Posterior cingulate gyrus (tissue), 11 donors: Measurements from ENCODE around the gene CKB.
"Not testable (repeated sequence)": the region's sequence is repeated elsewhere in the genome, so short reads cannot be mapped to it uniquely, and the experiment has no call there.

Source experiments
- DNase-seq, 10 donors: peaks; one replicate each; pipeline versions ENCODE4 v3.0.0 to v3.0.0-alpha.2; 2020 to 2021; ENCODE audit warnings: mixed read lengths in 3 of 10
- intact Hi-C: fragments of 100-400 bp; cut with DNase I; formaldehyde crosslinking; loops from one replicate; pipeline ENCODE4 v1.15.1; 2023

Gene CKB

DNA sequence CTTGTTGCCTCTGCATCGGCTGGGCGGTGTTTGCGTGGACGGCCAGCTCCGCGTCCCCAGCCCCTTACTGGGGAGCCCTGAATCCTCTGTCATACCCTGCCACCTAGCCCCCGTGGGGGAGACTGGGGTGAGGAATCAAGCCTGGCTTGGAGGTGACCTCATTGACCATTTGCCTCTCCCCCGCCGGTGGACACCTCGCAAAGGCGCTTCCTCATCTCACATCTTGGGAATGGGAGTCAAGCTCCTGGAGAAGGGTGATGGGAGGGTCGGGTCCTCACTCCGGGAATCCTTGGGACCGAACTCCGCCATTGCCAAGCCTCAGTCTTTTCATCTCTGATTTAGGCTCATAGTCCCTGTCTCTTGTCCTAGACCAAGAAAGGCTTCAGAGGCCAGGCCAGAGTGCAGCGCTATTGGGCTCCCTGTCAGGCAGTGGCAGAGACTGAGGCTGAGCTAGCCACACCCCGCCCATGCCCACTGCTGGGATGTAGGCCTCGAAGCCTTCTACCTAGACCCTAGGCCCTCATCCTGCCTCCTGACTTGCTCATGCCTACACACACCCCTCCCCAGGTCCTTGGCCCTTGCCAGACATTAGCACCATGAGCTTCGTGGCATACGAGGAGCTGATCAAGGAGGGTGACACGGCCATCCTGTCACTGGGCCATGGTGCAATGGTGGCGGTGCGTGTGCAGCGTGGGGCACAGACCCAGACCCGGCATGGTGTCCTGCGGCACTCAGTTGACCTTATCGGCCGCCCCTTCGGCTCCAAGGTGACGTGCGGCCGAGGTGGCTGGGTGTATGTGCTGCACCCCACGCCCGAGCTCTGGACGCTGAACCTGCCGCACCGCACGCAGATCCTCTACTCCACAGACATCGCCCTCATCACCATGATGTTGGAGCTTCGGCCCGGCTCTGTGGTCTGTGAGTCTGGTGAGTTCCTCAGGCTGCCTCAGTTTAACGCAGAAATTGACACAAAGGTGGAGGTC, 7.0 kb upstream of the CKB start:
- no peak for DNase-seq
- intact Hi-C loops, result loop anchor here (2.0 kb wide), 1 partner anchor 13 kb away; no protein-coding TSS in a partner anchor

DNA sequence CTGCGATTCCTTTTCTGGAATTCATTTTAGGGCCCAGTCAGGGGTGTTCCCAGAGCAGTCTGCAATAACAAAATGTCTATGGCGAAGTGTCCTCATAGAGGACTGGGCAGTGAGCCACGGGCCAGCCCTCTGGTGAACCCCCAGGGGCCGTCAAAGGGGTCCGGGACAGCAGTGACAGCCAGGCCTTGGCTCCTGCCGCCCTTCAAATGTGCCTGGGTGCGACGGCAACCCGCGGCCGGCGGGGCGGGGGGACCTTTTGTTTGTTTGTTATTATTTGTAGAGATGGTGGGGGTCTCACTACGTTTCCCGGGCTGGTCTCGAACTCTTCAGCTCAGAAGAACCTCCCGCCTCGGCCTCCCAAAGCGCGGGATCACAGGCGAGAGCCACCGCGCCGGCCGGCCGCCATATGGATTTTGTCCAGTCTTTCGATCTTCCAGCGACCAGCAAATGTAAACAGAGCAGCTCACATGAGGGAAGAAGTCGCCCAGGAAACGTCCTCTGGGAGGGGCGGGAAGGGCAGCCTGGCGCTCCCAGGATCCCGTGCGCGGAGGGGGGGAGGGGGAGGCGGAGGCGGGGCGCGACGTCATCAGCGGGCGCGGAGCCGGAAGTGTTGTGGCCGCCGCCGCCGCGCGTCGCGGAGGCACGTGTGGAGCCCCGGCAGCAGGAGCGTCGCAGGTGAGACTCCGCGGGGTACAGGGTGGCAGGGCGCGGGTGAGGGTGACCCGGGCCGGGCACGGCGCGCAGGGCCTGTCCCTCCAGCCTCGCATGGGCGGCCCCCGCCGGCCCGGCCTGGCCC, 6.2 kb upstream of the CKB start, which contains the start of gene TRMT61A:
Gene TRMT61A (plus strand): TSS at position 610 of the 796 bp plus-strand sequence. CDS start 783 bp downstream, outside the sequence.
- intact Hi-C loops, result loop anchor here (2.0 kb wide), 1 partner anchor 14 kb away; no protein-coding TSS in a partner anchor
- DNase-seq, result peak; percentile 79 to 97 (median 84)

DNA sequence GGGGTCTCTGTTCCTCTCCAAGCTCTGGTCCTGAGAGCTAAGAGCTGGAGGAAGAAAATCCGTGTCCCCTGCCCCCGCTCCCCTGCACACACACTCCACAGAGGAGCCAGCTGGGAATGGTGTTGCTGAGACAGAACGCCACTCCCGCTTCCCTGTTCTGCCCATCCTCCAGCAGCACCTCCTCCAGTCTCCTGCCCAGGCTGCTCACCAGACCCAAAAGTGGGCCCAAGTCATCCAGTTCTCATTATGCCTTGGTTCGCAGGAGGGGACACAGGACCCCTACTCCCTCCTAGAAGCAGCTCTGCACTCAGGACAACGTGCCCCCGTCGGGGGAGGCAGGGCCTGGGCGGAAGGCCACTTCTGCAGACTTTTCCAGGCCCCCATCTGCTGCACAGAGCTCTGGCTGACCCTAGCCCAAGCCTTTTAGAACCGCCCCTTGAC, 5.5 kb upstream of the CKB start:
- DNase-seq, result peak in 5 of 10 donors; percentile 62 to 94 (median 90)

DNA sequence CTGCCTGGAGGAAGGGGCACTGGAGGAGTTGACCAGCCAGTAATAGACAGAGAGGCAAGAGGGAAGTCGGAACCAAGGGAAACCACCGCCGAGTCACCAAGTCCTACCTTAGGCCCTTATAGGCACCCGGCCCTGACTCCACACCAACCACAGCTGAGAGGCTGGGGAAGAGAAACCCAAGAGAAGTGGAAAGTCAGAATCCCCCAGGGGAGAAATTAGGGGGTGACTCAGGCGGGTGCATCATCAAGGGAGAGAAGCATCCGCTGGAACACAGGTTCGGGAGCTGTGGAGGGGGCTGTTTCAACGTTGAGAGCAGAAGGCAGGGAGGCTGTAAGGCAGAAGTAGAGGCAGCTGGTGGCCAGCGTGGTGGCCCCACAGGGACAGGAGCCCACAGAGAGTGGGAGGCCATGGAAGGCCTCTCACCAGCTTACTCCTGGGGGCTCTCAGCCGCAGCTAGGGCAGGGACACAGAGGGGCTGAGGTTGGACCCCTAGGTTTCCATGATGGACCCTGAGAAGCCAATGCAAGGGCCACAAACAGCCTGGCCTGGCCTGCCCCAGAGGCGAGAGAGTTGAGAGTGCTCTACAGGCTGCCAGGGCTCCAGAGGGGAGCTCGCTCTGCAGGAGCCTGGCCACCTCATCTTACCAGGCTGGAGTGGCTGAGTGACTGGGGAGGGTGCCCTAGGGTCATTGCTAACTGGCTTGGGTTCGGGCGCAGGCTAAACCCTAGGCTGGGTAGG, 4.9 kb upstream of the CKB start:
- intact Hi-C loops, result loop anchor here (2.0 kb wide), 1 partner anchor 15 kb away; no protein-coding TSS in a partner anchor
- peak in 1 of 10 donors; percentile 72 for DNase-seq

More for the DNA sequence above, 5.5 kb upstream of the CKB start:
- intact Hi-C loops, result loop anchor here (2.0 kb wide), 1 partner anchor 15 kb away; no protein-coding TSS in a partner anchor

DNA sequence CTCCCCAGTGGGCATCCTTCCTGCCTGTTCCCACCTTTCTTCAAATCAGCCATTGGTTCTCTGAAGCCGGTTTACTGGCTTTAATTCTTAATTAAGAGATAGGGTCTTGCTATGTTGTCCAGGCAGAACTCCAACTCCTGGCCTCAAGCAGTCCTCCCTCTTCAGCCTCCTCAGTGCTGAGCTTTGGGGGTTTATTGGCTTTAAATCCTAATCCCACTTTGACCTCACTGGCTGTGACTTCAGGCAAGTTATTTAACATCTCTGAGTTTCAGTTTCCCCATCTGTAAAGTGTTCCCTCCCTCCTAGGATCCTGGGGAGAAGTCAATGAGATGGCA, 4.3 kb upstream of the CKB start:
- DNase-seq, result no peak
- intact Hi-C loops, result no loop called here

DNA sequence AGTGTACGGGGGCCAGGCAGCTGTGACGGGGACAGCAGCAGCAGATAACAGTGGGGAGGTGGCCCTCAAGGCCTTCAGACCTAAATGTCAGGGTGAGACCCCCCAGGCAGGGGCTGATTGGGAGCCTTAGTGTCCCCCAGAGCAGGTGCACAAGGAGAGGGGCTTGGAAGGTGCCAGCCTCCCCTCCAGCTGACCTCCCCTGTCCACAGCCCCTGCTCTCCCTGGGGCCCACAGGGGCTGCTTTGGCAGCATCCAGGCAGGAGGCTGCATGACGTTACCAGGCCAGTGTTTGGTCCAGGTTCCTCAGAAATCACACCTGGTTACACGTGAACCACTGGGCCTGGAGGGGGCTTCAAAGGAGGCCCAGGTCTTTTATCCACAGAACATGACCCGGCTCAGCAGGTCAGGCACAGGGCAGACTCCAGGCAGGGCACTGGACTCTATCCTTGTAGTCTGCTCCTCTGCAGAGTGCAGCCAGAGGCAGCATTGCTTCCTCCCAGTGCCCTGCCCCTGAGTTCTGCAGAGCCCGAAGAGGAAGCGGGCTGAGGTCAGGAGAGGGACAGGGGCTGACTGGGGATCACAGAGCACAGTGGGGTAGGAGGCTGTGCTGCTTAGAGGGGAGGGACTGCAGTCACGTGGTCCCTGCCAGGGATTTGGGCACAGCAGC, 3.8 kb upstream of the CKB start:
- no peak for DNase-seq
- intact Hi-C loops, result no loop called here

DNA sequence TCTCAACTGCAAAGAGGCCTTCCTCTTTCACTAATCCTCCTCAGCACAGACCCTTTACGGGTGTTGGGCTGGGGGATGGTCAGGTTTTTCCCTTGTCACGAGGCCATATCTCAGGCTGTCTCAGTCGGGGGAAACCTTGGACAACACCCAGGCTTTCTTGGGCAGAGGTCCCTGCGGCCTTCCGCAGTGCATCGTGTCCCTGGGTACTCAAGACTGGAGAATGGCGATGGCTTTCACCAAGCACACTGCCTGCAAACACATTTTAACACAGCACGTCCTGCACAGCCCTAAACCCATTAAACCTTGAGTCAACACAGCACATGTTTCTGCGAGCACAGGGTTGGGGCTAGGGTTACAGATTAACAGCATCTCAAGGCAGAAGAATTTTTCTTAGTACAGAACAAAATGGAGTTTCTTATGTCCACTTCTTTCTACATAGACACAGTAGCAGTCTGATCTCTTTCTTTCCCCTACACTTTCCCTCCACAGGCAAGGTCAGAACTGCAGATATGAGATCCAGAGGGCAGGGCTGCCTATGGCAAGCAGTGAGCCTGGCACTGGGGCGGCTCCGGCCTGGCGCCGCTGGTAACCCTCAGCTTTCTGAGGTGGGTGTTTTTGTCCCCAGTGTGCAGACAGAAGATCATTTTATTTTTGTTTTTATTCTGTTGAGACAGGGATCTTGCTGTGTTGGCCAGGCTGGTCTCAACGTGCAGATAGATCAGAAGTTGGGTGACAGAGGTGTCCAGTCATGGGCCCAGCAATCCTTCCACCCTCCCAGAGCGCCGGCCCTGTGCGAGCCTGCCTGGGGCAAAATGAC, 3.0 kb upstream of the CKB start:
- DNase-seq, intact Hi-C loops: not testable (repeated sequence)

DNA sequence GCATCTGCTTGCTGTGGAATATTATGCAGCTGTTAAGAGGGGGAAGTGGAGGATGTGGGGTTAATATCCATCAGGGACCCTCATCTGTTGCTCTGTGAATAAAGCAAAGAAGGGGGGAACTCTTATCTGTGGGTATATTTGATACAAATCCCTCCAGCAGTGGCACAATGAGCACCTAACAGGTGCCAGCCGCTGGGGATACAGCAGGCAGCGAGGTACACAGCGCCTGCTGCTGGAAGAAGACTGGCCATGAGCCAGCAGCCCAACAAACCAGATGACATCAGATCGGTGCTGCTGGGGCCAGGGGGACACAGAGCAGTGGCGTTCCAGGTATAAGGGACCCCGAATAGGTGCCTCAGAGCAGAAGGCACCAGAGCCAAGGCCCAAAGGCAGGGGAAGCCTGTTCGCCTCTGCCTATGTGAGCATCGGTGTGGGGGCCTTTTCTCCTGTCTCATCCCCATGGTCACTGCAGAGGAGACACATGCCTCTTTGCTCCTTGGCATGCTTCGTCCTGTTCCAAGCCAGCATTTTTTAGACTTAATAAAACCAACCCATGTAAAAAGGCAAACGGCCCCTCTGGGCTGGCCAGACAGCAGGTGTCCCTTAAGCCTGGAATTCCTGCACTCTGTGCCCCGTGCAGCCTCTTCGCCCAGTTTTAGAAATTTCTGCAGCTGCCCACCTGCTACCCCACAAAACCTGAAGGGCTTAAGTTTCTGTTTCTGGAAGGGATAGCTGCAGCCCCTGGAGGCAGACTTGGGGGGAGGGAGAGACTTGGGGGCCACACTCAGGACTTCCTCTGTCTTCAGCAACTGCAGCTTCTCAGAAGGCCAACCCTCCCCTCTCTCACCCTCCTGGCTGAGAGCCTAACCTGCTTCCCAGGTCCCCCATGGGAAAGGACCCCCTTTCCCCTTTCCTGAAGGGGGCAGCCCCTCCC, 1.6 kb upstream of the CKB start:
- no peak for DNase-seq
- intact Hi-C loops, result no loop called here

DNA sequence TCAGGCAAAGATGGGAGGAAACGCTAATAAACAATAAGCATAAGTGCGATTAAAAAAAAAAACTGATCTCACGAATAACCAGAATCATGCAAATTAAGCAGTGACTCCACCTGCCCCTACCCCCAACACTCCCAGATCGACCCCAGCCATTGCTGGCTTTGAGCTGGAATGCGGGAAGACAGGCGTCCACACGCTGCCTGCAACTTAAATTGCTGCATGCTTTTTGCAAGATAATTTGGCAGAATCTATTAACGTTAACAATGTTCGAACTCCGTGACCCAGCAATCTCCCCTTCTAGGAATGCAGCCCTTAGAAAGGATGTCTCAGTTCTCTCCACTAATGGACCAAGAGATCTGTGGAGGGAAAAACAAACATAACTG, 935 bp upstream of the CKB start:
- intact Hi-C loops, result no loop called here
- no peak for DNase-seq

DNA sequence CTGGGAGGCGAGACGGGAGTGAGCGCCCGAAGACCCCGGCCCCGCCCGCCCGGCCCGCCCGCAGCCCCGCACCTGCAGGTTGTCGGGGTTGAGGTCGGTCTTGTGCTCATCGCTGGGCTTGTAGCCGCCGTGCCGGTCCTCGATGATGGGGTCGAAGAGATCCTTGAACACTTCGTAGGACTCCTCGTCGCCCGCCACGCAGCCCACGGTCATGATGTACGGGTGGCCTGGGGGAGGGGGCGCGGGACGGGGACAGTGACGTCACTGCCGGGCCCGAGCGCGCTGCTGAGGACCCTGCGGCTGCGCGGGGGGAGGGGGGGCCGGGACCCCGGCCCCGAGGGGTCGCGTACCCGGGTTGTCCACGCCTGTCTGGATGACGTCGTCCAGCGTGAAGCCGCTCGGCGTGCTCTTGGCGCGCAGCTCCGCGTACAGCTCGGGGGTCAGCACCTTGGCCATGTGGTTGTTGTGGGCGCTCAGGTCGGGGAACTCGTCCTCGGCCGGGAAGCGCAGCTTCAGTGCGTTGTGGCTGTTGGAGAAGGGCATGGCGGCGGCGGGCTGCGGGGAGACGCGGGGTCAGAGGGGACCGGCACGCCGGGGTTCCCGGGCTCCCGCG, 573 bp downstream of the CKB start:
- DNase-seq, result peak in 4 of 10 donors; percentile 22 to 87 (median 76)
- intact Hi-C loops, result no loop called here

DNA sequence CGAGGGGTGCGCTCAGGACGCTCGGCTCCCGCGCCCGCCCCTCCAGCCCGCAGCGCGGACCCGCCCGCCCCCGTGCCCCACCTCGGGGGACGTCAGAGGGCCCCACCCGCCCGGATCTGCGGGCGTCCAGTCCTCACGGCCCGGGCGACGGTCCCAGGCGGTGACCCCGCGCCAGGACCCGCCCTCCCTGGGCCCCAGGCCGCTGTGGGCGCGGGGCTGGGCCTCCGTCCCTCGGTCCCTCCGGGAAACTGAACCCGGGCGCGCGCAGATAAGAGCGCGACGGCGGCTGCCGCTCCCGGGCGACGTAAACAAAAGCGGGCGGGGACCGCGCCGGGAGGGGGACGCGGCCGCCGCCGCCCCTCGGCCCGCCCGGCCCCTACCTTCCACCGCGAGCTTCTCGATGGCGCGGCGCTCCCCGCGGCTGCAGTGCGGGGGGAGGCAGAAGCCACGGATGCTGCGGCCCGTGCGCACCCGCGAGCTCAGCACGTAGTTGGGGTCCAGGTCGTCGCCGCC, 1.1 kb downstream of the CKB start:
- peak in 5 of 10 donors; percentile 30 to 85 (median 69) for DNase-seq

DNA sequence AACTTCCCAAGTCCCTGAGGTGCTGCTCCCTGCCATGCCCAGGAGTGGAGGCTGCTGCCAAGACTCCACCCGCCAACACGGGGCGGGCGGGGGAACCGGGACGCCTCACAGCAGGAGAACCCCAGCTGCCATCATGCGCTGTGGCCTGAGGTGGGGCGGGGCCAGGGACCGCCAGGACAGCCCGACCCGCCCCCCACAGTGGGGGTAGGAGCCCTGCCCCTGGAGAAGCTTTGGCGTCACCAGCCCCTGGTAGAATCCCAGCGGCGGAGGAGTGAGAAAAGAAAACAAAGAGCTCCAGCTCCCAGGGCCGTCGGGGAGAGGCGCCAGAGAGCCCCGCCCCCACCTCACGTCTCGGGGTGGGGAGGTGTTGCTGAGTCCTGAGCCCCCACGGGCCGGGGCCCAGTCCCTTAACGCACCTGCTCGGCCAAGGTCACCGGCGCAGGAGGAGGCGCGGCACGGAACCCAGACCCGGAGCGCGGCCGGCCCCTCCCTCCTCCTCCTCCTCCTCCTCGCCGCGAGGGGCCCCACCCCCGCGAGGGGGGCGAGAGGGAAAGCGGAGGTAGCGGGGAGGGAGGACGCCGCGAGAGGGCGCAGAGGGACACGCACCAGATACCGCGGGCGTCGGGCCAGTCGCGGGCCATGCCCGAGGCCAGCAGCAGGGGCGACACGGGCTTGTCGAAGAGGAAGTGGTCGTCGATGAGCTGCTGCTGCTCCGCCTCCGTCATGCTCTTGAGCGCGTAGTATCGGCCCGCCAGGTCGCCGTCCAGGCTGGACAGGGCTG, 1.8 kb downstream of the CKB start:
- peak in 9 of 10 donors; percentile 67 to 97 (median 81) for DNase-seq
- intact Hi-C loops, result no loop called here

More for the DNA sequence above, 1.1 kb downstream of the CKB start:
- intact Hi-C loops, result no loop called here

DNA sequence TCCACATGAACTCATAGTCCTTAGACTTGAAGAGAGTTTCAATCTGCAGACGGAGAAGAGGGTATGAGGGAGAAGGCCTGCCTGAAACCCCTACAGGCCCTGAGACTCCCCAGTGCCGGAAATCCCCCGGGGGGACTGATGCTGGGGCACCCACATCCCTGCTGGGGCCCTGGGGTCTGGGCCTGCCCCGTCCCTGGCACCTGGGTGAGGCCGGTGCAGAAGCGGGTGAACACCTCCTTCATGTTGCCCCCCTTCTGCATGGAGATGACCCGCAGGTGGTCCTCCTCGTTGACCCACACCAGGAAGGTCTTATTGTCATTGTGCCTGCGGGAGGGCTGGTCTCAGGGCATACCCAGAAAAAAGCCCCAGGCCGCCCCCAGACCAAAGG, 2.4 kb downstream of the CKB start:
- intact Hi-C loops, result no loop called here

DNA sequence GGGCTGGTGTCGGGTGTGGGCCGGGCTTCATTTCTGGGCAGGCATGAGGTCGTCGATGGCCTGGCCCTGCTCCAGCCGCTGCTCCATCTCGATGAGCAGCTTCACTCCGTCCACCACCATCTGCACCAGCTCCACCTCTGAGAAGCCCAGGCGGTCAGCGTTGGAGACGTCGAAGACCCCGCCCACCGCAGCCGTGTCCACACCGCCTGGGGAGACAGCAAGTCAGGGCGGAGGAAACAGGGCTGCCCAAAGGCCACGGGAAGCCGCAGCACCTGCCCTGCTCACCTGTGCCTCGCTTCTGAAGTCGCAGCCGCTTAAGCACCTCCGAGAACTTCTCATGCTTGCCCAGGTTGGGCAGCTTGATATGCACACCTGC, 2.8 kb downstream of the CKB start:
- peak in 6 of 10 donors; percentile 22 to 89 (median 56) for DNase-seq
- intact Hi-C loops, result no loop called here

More for the DNA sequence above, 2.4 kb downstream of the CKB start:
- peak in 2 of 10 donors; percentile 27 to 80 for DNase-seq

DNA sequence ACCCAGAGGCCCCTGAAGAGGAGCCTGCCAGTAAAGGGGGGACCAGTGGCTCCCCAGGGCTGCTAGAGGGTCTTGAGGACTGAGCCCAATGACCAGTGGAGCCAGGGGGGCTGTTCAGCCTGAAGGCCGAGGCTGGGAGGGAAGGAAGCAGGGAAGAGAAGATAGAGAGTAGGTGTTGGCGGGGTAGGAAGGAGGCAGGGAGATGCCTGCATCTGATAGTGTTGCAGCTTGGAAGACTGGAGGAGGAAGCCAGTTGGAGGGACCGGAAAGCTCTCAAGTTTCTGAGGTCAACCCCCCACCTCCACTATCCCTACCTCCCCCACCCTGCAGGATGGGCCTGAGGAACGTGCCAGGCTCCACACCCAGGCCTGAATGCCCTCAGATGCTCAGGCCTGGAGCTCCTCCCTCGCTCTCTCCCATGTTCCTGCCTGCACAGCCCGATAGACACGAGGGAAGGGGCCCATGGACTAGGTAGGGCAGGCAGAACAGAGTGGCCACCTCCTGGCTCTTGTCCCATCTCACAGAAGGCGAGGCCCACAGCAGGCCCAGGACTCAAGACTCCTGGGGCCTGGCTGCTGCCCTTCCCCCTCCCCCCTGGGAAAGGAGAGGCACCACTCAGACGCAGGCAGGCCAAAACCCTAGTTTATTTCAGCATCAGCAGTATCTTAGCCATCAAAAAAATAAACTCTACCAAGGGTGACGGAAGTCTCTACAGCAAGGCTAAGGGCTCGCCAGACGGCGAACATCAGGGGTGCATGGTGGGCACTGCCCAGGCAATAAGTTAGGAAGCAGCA, 3.4 kb downstream of the CKB start:
- intact Hi-C loops, result no loop called here
- peak in 4 of 10 donors; percentile 12 to 85 (median 56) for DNase-seq
